Fibroblast of pulmonary artery (primary cell): ENCODE data around the gene ZMIZ1.
A peak's percentile ranks its signal among the peaks of the same experiment; 100 is the strongest.

Experiments
- DNase-seq: peaks from one replicate; pipeline ENCODE4 v3.0.0-alpha.2; 2010; ENCODE audit warnings: low read depth
- H3K4me3 ChIP-seq: replicated peaks from 2 replicates; pipeline ENCODE4 v1.5.1; 2011; ENCODE audit warnings: low read depth, mild to moderate bottlenecking, control low read depth, low read length, moderate library complexity
- TF ChIP-seq, protein P1 (sequence below): IDR thresholded peaks from 2 replicates; pipeline ENCODE4 v1.5.1; 2011; ENCODE audit warnings: mild to moderate bottlenecking, control low read depth, low read length, inconsistent platforms; ENCODE audit errors: missing control alignments

ZMIZ1 gene

GRCh38 chr10:79183468-79183865 lies 114.7 kb downstream of the ZMIZ1 start:
- TF ChIP-seq, protein P1, sequence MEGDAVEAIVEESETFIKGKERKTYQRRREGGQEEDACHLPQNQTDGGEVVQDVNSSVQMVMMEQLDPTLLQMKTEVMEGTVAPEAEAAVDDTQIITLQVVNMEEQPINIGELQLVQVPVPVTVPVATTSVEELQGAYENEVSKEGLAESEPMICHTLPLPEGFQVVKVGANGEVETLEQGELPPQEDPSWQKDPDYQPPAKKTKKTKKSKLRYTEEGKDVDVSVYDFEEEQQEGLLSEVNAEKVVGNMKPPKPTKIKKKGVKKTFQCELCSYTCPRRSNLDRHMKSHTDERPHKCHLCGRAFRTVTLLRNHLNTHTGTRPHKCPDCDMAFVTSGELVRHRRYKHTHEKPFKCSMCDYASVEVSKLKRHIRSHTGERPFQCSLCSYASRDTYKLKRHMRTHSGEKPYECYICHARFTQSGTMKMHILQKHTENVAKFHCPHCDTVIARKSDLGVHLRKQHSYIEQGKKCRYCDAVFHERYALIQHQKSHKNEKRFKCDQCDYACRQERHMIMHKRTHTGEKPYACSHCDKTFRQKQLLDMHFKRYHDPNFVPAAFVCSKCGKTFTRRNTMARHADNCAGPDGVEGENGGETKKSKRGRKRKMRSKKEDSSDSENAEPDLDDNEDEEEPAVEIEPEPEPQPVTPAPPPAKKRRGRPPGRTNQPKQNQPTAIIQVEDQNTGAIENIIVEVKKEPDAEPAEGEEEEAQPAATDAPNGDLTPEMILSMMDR: no peak
- no peak for DNase-seq
- no peak overlapping the region for H3K4me3 ChIP-seq

- H3K4me3 ChIP-seq: no peak overlapping the region
- TF ChIP-seq, protein P1: no peak
- peak; percentile 74 for DNase-seq
Measured at GRCh38 chr10:79184145-79184625, 115.4 kb downstream of the ZMIZ1 start.

GRCh38 chr10:79184657-79185056 lies 115.9 kb downstream of the ZMIZ1 start:
- TF ChIP-seq, protein P1: no peak
- H3K4me3 ChIP-seq: no peak overlapping the region

GRCh38 chr10:79185067-79185774 lies 116.5 kb downstream of the ZMIZ1 start:
- TF ChIP-seq, protein P1: no peak
- H3K4me3 ChIP-seq: no peak overlapping the region
- DNase-seq: no peak

More at GRCh38 chr10:79184657-79185056, 115.9 kb downstream of the ZMIZ1 start:
- no peak for DNase-seq

DNA sequence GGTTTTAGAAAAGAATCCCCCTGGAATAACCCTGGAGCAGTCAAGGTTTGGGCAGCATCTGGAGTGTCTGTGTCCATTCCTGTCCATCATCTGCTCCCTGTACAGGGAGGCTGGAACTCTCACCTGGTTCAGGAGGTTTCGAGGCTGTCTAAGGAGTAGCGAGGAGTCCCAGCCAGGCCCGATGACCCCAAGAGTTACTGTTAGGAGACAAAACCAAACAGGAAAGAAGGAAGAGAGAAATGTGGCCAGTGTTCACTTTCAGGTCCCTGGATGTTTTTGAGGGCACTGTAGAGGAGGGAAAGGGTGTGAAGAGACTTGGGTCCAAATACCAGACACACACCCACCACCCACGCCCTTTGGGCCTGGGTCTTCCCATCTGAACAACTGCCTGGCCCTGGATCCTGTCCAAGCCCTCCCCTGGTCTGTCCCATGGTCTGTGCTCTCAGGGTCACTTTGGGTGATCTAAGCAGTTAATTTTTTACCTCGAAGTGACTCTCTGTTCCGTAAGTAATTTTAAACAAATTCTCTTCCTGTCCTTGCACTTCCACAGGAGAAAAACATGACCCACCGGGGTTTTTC lies 117.1 kb downstream of the ZMIZ1 start:
- TF ChIP-seq, protein P1: no peak
- no peak for DNase-seq
- no peak overlapping the region for H3K4me3 ChIP-seq

GRCh38 chr10:79186486-79187120 lies 117.8 kb downstream of the ZMIZ1 start:
- no peak overlapping the region for H3K4me3 ChIP-seq
- TF ChIP-seq, protein P1: no peak
- DNase-seq: no peak
